Measurements from ENCODE around the gene TTC9C. TPM values are rescaled to one million over a fixed set of nuclear protein-coding genes. Genes with fewer than 3 reads are reported as not detected.

TTC9C gene
- total RNA-seq, 1 donor from 2014 or later = 12.9 TPM

- Histone ChIP-seq H3K4me3 (no peak overlapping the region), H3K27ac (replicated peaks) (no peak overlapping the region), H3K4me1 (peaks cover 29% of the 10 kb centered on the region), H3K36me3 (peaks cover 38% of the 10 kb centered on the region), H3K9me3 (replicated peaks) (no peaks in the 10 kb centered on the region), H3K27me3 (ENCODE audit: low read depth) (no peaks in the 10 kb centered on the region)
- DNase-seq = no peak
- intact Hi-C loops (cut with micrococcal nuclease) = no loop called here
- TF ChIP-seq CTCF (IDR thresholded peaks at IDR 0.05; ENCODE audit: borderline replicate concordance) = no peak
These were observed 46.1 kb downstream of the TTC9C start for GRCh38 chr11:62774407-62774806.

- TF ChIP-seq CTCF (IDR thresholded peaks at IDR 0.05; ENCODE audit: borderline replicate concordance) = no peak
- no peaks in the 10 kb centered on the region for H3K9me3 ChIP-seq (replicated peaks)
- H3K4me3 ChIP-seq = no peak overlapping the region
- H3K4me1 ChIP-seq = peaks cover 17% of the 10 kb centered on the region
- peaks cover 44% of the 10 kb centered on the region for H3K36me3 ChIP-seq
- no peak overlapping the region for H3K27ac ChIP-seq (replicated peaks)
- no peak for DNase-seq
- H3K27me3 ChIP-seq (ENCODE audit: low read depth) = no peaks in the 10 kb centered on the region
- intact Hi-C loops (cut with micrococcal nuclease) = no loop called here
These were observed 47.4 kb downstream of the TTC9C start for GRCh38 chr11:62775646-62776045.

- Histone ChIP-seq H3K4me3 (no peak overlapping the region), H3K36me3 (peaks cover 52% of the 10 kb centered on the region), H3K27ac (replicated peaks) (no peak overlapping the region), H3K4me1 (peaks cover 2% of the 10 kb centered on the region), H3K27me3 (ENCODE audit: low read depth) (no peaks in the 10 kb centered on the region), H3K9me3 (replicated peaks) (no peaks in the 10 kb centered on the region)
- TF ChIP-seq CTCF (IDR thresholded peaks at IDR 0.05; ENCODE audit: borderline replicate concordance) = no peak
- intact Hi-C loops (cut with micrococcal nuclease) = no loop called here
- no peak for DNase-seq
These were observed 49.1 kb downstream of the TTC9C start for GRCh38 chr11:62777389-62777788.

GRCh38 chr11:62778441-62778840, 50.2 kb downstream of the TTC9C start:
- H3K27me3 ChIP-seq (ENCODE audit: low read depth) = no peaks in the 10 kb centered on the region
- no peak overlapping the region for H3K4me3 ChIP-seq
- H3K36me3 ChIP-seq = peaks cover 56% of the 10 kb centered on the region
- DNase-seq = no peak
- no peaks in the 10 kb centered on the region for H3K9me3 ChIP-seq (replicated peaks)
- no peak overlapping the region for H3K27ac ChIP-seq (replicated peaks)
- H3K4me1 ChIP-seq = no peaks in the 10 kb centered on the region
- intact Hi-C loops (cut with micrococcal nuclease) = no loop called here
- no peak for TF ChIP-seq CTCF (IDR thresholded peaks at IDR 0.05; ENCODE audit: borderline replicate concordance)

DNA sequence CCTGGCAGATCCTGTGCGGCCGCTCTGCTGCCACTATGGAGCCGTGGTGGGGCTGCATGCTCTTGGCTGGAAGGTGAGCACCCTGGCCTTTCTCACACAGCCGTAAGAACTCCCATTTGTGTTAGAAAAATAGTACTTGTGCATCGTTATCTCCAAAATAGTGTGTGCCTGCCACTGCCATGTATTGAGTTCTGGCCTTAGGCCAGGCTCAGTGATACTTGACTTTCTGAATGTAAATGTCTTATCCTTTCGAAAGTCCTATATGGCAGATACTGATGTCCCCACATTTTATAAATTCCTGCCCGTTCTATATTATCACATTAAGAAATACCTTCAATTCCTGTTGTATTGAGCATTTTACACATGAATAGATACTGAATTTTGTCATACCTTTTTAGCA, 54.5 kb downstream of the TTC9C start:
- no peak overlapping the region for H3K27ac ChIP-seq (replicated peaks)
- peaks cover 35% of the 10 kb centered on the region for H3K36me3 ChIP-seq
- no peaks in the 10 kb centered on the region for H3K9me3 ChIP-seq (replicated peaks)
- peaks cover 25% of the 10 kb centered on the region for H3K4me1 ChIP-seq
- TF ChIP-seq CTCF (IDR thresholded peaks at IDR 0.05; ENCODE audit: borderline replicate concordance) = no peak
- no peaks in the 10 kb centered on the region for H3K27me3 ChIP-seq (ENCODE audit: low read depth)
- intact Hi-C loops (cut with micrococcal nuclease) = no loop called here
- no peak overlapping the region for H3K4me3 ChIP-seq
- no peak for DNase-seq
